Testis (tissue), 3 donors: ENCODE results near the gene TOX2. TPM values are rescaled to one million over a fixed set of nuclear protein-coding genes. Genes with fewer than 3 reads are reported as not detected.

Experiments
- DNase-seq: peaks from one replicate; pipeline ENCODE4 v3.0.0-alpha.2; 2019
- H3K27ac ChIP-seq, 2 donors: fragments of 200-600 bp; sonication (generic); one replicate each; pipeline ENCODE4 v1.5.1; 2019
- H3K27me3 ChIP-seq: fragments of 200-600 bp; sonication (generic); one replicate; pipeline ENCODE4 v1.5.1; 2019
- H3K36me3 ChIP-seq: fragments of 200-600 bp; sonication (generic); one replicate; pipeline ENCODE4 v1.5.1; 2017; ENCODE audit warnings: low read depth; ENCODE audit errors: missing control alignments
- H3K4me1 ChIP-seq: fragments of 200-600 bp; sonication (generic); one replicate; pipeline ENCODE4 v1.5.1; 2019
- H3K4me3 ChIP-seq, 2 donors: fragments of 200-600 bp; sonication (generic); one replicate each; pipeline ENCODE4 v1.5.1; 2017 to 2019
- H3K9me3 ChIP-seq: fragments of 200-600 bp; sonication (generic); one replicate; pipeline ENCODE4 v1.5.1; 2017
- CTCF ChIP-seq, 3 experiments: fragments of 450-650 bp in 2 of 3; fragments of 200-600 bp in 1 of 3; sonication (generic) in 1 of 3; IDR thresholded peaks; one replicate each; pipeline ENCODE4 v1.5.1; 2016 to 2019; ENCODE audit warnings: antibody characterized with exemption in 3 of 3, mild to moderate bottlenecking in 2 of 3, moderate library complexity in 1 of 3
- POLR2A ChIP-seq: fragments of 450-650 bp; IDR thresholded peaks from one replicate; pipeline ENCODE4 v1.6.1; 2017; ENCODE audit warnings: antibody characterized with exemption, mild to moderate bottlenecking, moderate library complexity
- WGBS, 2 donors: methylation state at CpG; one replicate each; pipeline ENCODE4 v1.1.5; 2018; 5-methylcytosine and 5-hydroxymethylcytosine counted together
- intact Hi-C: fragments of 100-400 bp; cut with DNase I; formaldehyde crosslinking; loops from one replicate; pipeline ENCODE4 v1.15.1; 2023; ENCODE audit warnings: low total_unique reads
- polyA plus RNA-seq: library from polyadenylated mRNA; stranded (reverse); fragments of 350-450 nt; fragmentation: Illumina TruSeq; extraction: RNeasy Lipid Tissue Mini Kit (QIAGEN cat#74804); gene quantifications from one replicate; pipeline ENCODE4 v1.2.3, GENCODE V29; 2014; ENCODE audit warnings: low read depth, low replicate concordance; ENCODE audit not compliant: insufficient read depth
- total RNA-seq, 2 donors: library from RNA; depleted of rRNA; stranded (reverse); fragments of >200 nt; gene quantifications; one replicate each; pipeline ENCODE4 v1.2.3, GENCODE V29; 2016

The TOX2 gene
- total and polyA plus RNA-seq, 3 donors from 2014 or later = 43.8 to 67.0 (median 48.1) TPM

GRCh38 chr20:44029848-44030230 is 115.2 kb downstream of the TOX2 start:
- H3K36me3 ChIP-seq = no peaks in the 10 kb centered on the region

GRCh38 chr20:44030394-44030793 is 115.7 kb downstream of the TOX2 start:
- H3K4me1 ChIP-seq = no peaks in the 10 kb centered on the region
- H3K36me3 ChIP-seq = no peaks in the 10 kb centered on the region
- no peak for DNase-seq
- intact Hi-C loops = no loop called here
- 79 to 86% methylated on average over 2 of the region's 2 CpGs for WGBS, 2 donors
- no peaks in the 10 kb centered on the region for H3K9me3 ChIP-seq
- TF ChIP-seq POLR2A = no peak
- no peak for TF ChIP-seq CTCF (IDR thresholded peaks at IDR 0.05)
- H3K27ac ChIP-seq = no peak overlapping the region
- no peak overlapping the region for H3K4me3 ChIP-seq
- no peaks in the 10 kb centered on the region for H3K27me3 ChIP-seq

More at GRCh38 chr20:44029848-44030230, 115.2 kb downstream of the TOX2 start:
- intact Hi-C loops = no loop called here
- 91 to 100% methylated on average over 3 to 4 of the region's 4 CpGs for WGBS, 2 donors
- Histone ChIP-seq H3K27me3 (no peaks in the 10 kb centered on the region), H3K27ac (no peak overlapping the region), H3K4me3 (no peak overlapping the region), H3K4me1 (no peaks in the 10 kb centered on the region), H3K9me3 (no peaks in the 10 kb centered on the region)
- TF ChIP-seq POLR2A = no peak
- no peak for TF ChIP-seq CTCF (IDR thresholded peaks at IDR 0.05)
- no peak for DNase-seq

- H3K27ac ChIP-seq = no peak overlapping the region
- no peak overlapping the region for H3K4me3 ChIP-seq
- no peaks in the 10 kb centered on the region for H3K27me3 ChIP-seq
- DNase-seq = no peak
- 90 to 92% methylated on average over 13 to 14 of the region's 14 CpGs for WGBS, 2 donors
- intact Hi-C loops = no loop called here
- TF ChIP-seq POLR2A (no peak), CTCF (IDR thresholded peaks at IDR 0.05) (no peak)
- H3K36me3 ChIP-seq = no peaks in the 10 kb centered on the region
- H3K4me1 ChIP-seq = no peaks in the 10 kb centered on the region
- H3K9me3 ChIP-seq = no peaks in the 10 kb centered on the region
These were observed 116.4 kb downstream of the TOX2 start for GRCh38 chr20:44031001-44031574.

GRCh38 chr20:44031781-44032582 is 117.3 kb downstream of the TOX2 start:
- no peaks in the 10 kb centered on the region for H3K4me1 ChIP-seq
- H3K27me3 ChIP-seq = no peaks in the 10 kb centered on the region
- intact Hi-C loops = no loop called here
- TF ChIP-seq CTCF (IDR thresholded peaks at IDR 0.05) (no peak), POLR2A (no peak)
- WGBS, 2 donors = 79 to 83% methylated on average over 12 of the region's 12 CpGs
- no peak overlapping the region for H3K27ac ChIP-seq
- no peaks in the 10 kb centered on the region for H3K9me3 ChIP-seq
- H3K36me3 ChIP-seq = no peaks in the 10 kb centered on the region
- no peak overlapping the region for H3K4me3 ChIP-seq
- DNase-seq = no peak
